Tibial artery (tissue), 4 donors: ENCODE measurements around the gene SYMPK.

ENCODE experiments used
- DNase-seq, 2 donors: peaks; one replicate each; pipeline ENCODE4 v3.0.0-alpha.2; 2019
- H3K27ac ChIP-seq, 2 donors: fragments of 200-600 bp; sonication (generic) in 1 of 2; 1 replicate in 1 of 2; 2 replicates in 1 of 2; pipeline ENCODE4 v1.5.1; 2018 to 2019; ENCODE audit warnings: mild to moderate bottlenecking in 1 of 2
- H3K27me3 ChIP-seq, 2 donors: fragments of 200-600 bp; sonication (generic) in 1 of 2; one replicate each; pipeline versions ENCODE4 v1.5.1 to v1.6.0; 2016 to 2019
- H3K36me3 ChIP-seq, 3 donors: fragments of 200-600 bp; sonication (generic) in 2 of 3; one replicate each; pipeline ENCODE4 v1.5.1; 2016 to 2019; ENCODE audit warnings: mild to moderate bottlenecking in 2 of 3
- H3K4me1 ChIP-seq, 4 donors: fragments of 200-600 bp; sonication (generic) in 2 of 4; 1 replicate in 3 of 4; 2 replicates in 1 of 4; pipeline ENCODE4 v1.5.1; 2016 to 2019
- H3K4me3 ChIP-seq, 2 donors: fragments of 200-600 bp; sonication (generic) in 1 of 2; 1 replicate in 1 of 2; 2 replicates in 1 of 2; pipeline ENCODE4 v1.5.1; 2018 to 2019; ENCODE audit warnings: mild to moderate bottlenecking in 2 of 2
- H3K9me3 ChIP-seq, 3 donors: fragments of 200-600 bp; sonication (generic) in 1 of 3; one replicate each; pipeline ENCODE4 v1.5.1; 2016 to 2019
- CTCF ChIP-seq, 2 experiments: fragments of 200-600 bp in 1 of 2; fragments of 450-650 bp in 1 of 2; IDR thresholded peaks; one replicate each; pipeline ENCODE4 v1.5.1; 2017 to 2019; ENCODE audit warnings: antibody characterized with exemption in 2 of 2, mild to moderate bottlenecking in 1 of 2, moderate library complexity in 1 of 2
- intact Hi-C: fragments of 100-400 bp; cut with DNase I; formaldehyde crosslinking; loops from one replicate; pipeline ENCODE4 v1.15.0; 2023; ENCODE audit warnings: low total_unique reads

Gene SYMPK

GRCh38 chr19:45817725-45818301 lies 45.1 kb downstream of the SYMPK start:
- H3K9me3 ChIP-seq = no peaks in the 10 kb centered on the region
- H3K4me1 ChIP-seq = peaks cover 0 to 25% (median 7%) of the 10 kb centered on the region in 4 donors
- intact Hi-C loops = loop anchor here (5.0 kb wide), 1 partner anchor 64 kb away; no protein-coding TSS in a partner anchor
- no peak overlapping the region for H3K27ac ChIP-seq
- H3K36me3 ChIP-seq = peaks cover 16 to 55% (median 43%) of the 10 kb centered on the region in 3 donors
- no peak overlapping the region for H3K4me3 ChIP-seq
- H3K27me3 ChIP-seq = peaks cover 0 to 5% of the 10 kb centered on the region in 2 donors
- DNase-seq = no peak
- TF ChIP-seq CTCF (IDR thresholded peaks at IDR 0.05) = no peak

GRCh38 chr19:45817010-45817724 lies 45.8 kb downstream of the SYMPK start:
- Histone ChIP-seq H3K27me3 (peaks cover 0 to 5% of the 10 kb centered on the region in 2 donors), H3K27ac (no peak overlapping the region)

GRCh38 chr19:45816236-45817009 lies 46.5 kb downstream of the SYMPK start:
- intact Hi-C loops = loop anchor here (5.0 kb wide), 1 partner anchor 66 kb away; no protein-coding TSS in a partner anchor
- peaks cover 10 to 42% (median 31%) of the 10 kb centered on the region in 3 donors for H3K36me3 ChIP-seq
- peaks cover 0 to 5% of the 10 kb centered on the region in 2 donors for H3K27me3 ChIP-seq
- no peak overlapping the region for H3K4me3 ChIP-seq
- no peak for TF ChIP-seq CTCF (IDR thresholded peaks at IDR 0.05)
- no peak overlapping the region for H3K27ac ChIP-seq
- peaks cover 0 to 25% (median 7%) of the 10 kb centered on the region in 4 donors for H3K4me1 ChIP-seq
- DNase-seq = no peak
- H3K9me3 ChIP-seq = no peaks in the 10 kb centered on the region

More at GRCh38 chr19:45817010-45817724, 45.8 kb downstream of the SYMPK start:
- peaks cover 11 to 48% (median 36%) of the 10 kb centered on the region in 3 donors for H3K36me3 ChIP-seq
- intact Hi-C loops = loop anchor here (5.0 kb wide), 1 partner anchor 65 kb away; no protein-coding TSS in a partner anchor
- H3K4me1 ChIP-seq = peaks cover 0 to 25% (median 7%) of the 10 kb centered on the region in 4 donors
- DNase-seq = peak; percentile 90 to 94
- H3K4me3 ChIP-seq = no peak overlapping the region
- H3K9me3 ChIP-seq = no peaks in the 10 kb centered on the region
- TF ChIP-seq CTCF (IDR thresholded peaks at IDR 0.05) = peak; percentile 83 to 94

- peaks cover 0 to 25% (median 7%) of the 10 kb centered on the region in 4 donors for H3K4me1 ChIP-seq
- no peaks in the 10 kb centered on the region for H3K9me3 ChIP-seq
- TF ChIP-seq CTCF (IDR thresholded peaks at IDR 0.05) = no peak
- no peak overlapping the region for H3K27ac ChIP-seq
- intact Hi-C loops = loop anchor here (5.0 kb wide), 1 partner anchor 67 kb away; no protein-coding TSS in a partner anchor
- H3K27me3 ChIP-seq = peaks cover 0 to 5% of the 10 kb centered on the region in 2 donors
- H3K4me3 ChIP-seq = peak overlapping the region in 1 of 2 donors; percentile 24
- no peak for DNase-seq
- peaks cover 10 to 34% (median 24%) of the 10 kb centered on the region in 3 donors for H3K36me3 ChIP-seq
Observed at GRCh38 chr19:45815481-45816216, 47.3 kb downstream of the SYMPK start.
